ENCODE results near the gene FABP3. TPM values are rescaled to one million over a fixed set of nuclear protein-coding genes. Genes with fewer than 3 reads are reported as not detected.

FABP3 gene
- total RNA-seq, 1 donor from 2014 or later = 30.0 TPM

GRCh38 chr1:31407029-31407626, 34.3 kb upstream of the FABP3 start:
- TF ChIP-seq, protein P1, sequence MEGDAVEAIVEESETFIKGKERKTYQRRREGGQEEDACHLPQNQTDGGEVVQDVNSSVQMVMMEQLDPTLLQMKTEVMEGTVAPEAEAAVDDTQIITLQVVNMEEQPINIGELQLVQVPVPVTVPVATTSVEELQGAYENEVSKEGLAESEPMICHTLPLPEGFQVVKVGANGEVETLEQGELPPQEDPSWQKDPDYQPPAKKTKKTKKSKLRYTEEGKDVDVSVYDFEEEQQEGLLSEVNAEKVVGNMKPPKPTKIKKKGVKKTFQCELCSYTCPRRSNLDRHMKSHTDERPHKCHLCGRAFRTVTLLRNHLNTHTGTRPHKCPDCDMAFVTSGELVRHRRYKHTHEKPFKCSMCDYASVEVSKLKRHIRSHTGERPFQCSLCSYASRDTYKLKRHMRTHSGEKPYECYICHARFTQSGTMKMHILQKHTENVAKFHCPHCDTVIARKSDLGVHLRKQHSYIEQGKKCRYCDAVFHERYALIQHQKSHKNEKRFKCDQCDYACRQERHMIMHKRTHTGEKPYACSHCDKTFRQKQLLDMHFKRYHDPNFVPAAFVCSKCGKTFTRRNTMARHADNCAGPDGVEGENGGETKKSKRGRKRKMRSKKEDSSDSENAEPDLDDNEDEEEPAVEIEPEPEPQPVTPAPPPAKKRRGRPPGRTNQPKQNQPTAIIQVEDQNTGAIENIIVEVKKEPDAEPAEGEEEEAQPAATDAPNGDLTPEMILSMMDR (IDR thresholded peaks at IDR 0.05) = no peak
- H3K27ac Mint-ChIP-seq (ENCODE audit: unreplicated experiment) = no peak overlapping the region
- no peaks in the 10 kb centered on the region for H3K4me1 Mint-ChIP-seq (ENCODE audit: unreplicated experiment)
- H3K4me3 Mint-ChIP-seq (ENCODE audit: unreplicated experiment) = no peak overlapping the region
- peaks cover 28% of the 10 kb centered on the region for H3K27me3 Mint-ChIP-seq (ENCODE audit: unreplicated experiment)
- no peaks in the 10 kb centered on the region for H3K9me3 Mint-ChIP-seq (ENCODE audit: unreplicated experiment)
- DNase-seq (ENCODE audit: extremely low spot score, unreplicated experiment) = no peak
- no peaks in the 10 kb centered on the region for H3K36me3 Mint-ChIP-seq (ENCODE audit: unreplicated experiment)

DNA sequence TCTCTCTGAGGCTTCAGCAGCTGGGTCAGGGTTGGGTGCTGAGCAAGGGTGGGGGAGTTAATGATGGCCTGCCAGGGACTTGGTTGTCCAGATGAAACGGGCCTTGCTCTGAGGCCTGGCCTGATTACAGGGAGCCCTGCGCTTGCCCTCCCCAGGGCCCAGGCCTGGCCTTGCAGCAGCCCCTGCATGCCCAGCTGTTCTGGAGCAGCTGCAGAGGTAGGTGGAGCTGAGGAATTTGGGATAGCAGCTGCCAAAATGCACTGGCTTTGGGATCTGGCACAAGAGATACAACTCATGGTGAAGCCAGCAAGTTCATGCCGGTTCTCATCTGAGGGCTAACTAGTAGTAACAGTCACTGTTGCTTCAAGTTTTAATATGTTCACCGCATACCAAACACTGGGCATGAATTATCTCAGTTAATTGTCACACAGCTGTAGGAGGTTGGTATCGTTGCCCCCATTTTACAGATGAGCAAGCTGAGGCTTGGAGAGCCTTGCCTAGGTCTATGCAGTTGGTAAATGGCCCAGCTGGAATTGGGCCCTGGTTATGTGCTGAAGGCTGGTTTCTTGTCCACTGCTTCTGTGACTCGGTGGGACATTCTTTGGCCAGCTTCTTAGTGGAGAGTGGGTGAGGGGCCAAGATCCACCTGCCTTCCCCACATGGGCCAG, 32.8 kb upstream of the FABP3 start:
- no peak overlapping the region for H3K27ac Mint-ChIP-seq (ENCODE audit: unreplicated experiment)
- TF ChIP-seq, protein P1 (IDR thresholded peaks at IDR 0.05) = no peak
- no peak for DNase-seq (ENCODE audit: extremely low spot score, unreplicated experiment)
- no peaks in the 10 kb centered on the region for H3K36me3 Mint-ChIP-seq (ENCODE audit: unreplicated experiment)
- peaks cover 14% of the 10 kb centered on the region for H3K27me3 Mint-ChIP-seq (ENCODE audit: unreplicated experiment)
- no peaks in the 10 kb centered on the region for H3K9me3 Mint-ChIP-seq (ENCODE audit: unreplicated experiment)
- H3K4me3 Mint-ChIP-seq (ENCODE audit: unreplicated experiment) = no peak overlapping the region
- no peaks in the 10 kb centered on the region for H3K4me1 Mint-ChIP-seq (ENCODE audit: unreplicated experiment)

DNA sequence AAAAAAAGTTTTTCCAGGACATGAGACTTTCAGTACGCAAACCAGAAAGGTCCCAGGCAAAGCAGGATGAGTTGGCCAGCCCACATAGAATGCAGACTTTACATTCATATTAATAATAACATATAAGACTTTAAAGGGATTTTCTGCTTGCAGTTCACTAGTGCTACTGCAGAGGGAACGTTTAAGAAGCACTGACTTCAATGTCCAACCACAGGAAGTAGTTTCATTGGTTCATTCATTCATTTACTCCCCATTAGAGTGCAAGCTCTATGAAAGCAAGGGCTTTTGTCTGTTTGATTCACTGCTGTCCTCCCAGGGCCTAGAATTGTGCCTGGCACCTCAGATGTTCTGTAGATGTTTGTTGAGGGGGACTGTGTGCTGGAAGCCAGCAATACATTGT, 28.4 kb upstream of the FABP3 start:
- Mint-ChIP-seq H3K4me3 (ENCODE audit: unreplicated experiment) (no peak overlapping the region), H3K27me3 (ENCODE audit: unreplicated experiment) (peaks cover 4% of the 10 kb centered on the region), H3K36me3 (ENCODE audit: unreplicated experiment) (no peaks in the 10 kb centered on the region), H3K9me3 (ENCODE audit: unreplicated experiment) (no peaks in the 10 kb centered on the region), H3K4me1 (ENCODE audit: unreplicated experiment) (no peaks in the 10 kb centered on the region), H3K27ac (ENCODE audit: unreplicated experiment) (no peak overlapping the region)
- TF ChIP-seq, protein P1 (IDR thresholded peaks at IDR 0.05) = peak; percentile 17
- no peak for DNase-seq (ENCODE audit: extremely low spot score, unreplicated experiment)

DNA sequence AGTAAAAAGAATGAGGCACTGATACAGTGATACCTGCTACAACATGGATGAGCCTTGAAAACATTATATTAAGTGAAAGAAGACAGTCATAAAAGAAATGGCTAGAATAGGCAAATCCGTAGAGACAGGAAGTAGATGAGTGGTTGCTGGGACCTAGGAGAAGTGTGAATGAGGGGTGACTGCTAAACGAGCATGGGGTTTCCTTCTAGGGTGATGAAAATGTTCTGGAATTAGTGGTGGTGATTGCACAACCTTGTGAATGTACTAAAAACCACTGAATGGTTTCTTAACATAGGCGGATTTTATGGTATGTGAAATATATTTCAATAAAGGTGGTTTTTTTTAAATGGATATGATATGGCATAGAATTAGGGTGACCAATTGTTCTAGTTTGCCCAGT, 27.5 kb upstream of the FABP3 start:
- TF ChIP-seq, protein P1 (IDR thresholded peaks at IDR 0.05) = no peak
- H3K36me3 Mint-ChIP-seq (ENCODE audit: unreplicated experiment) = no peaks in the 10 kb centered on the region
- H3K27ac Mint-ChIP-seq (ENCODE audit: unreplicated experiment) = no peak overlapping the region
- peaks cover 4% of the 10 kb centered on the region for H3K27me3 Mint-ChIP-seq (ENCODE audit: unreplicated experiment)
- no peaks in the 10 kb centered on the region for H3K4me1 Mint-ChIP-seq (ENCODE audit: unreplicated experiment)
- H3K4me3 Mint-ChIP-seq (ENCODE audit: unreplicated experiment) = no peak overlapping the region
- DNase-seq (ENCODE audit: extremely low spot score, unreplicated experiment) = no peak
- H3K9me3 Mint-ChIP-seq (ENCODE audit: unreplicated experiment) = no peaks in the 10 kb centered on the region

- peaks cover 2% of the 10 kb centered on the region for H3K4me1 Mint-ChIP-seq (ENCODE audit: unreplicated experiment)
- no peak overlapping the region for H3K27ac Mint-ChIP-seq (ENCODE audit: unreplicated experiment)
- H3K36me3 Mint-ChIP-seq (ENCODE audit: unreplicated experiment) = no peaks in the 10 kb centered on the region
- TF ChIP-seq, protein P1 (IDR thresholded peaks at IDR 0.05) = no peak
- no peak for DNase-seq (ENCODE audit: extremely low spot score, unreplicated experiment)
- no peak overlapping the region for H3K4me3 Mint-ChIP-seq (ENCODE audit: unreplicated experiment)
- H3K27me3 Mint-ChIP-seq (ENCODE audit: unreplicated experiment) = peaks cover 4% of the 10 kb centered on the region
- H3K9me3 Mint-ChIP-seq (ENCODE audit: unreplicated experiment) = no peaks in the 10 kb centered on the region
Observed at GRCh38 chr1:31399976-31400375, 27.1 kb upstream of the FABP3 start.

All from osteocyte (in vitro differentiated cells).